Astrocyte (in vitro differentiated cells and primary cell): ENCODE measurements around the gene EMID1. TPM values are rescaled to one million over a fixed set of nuclear protein-coding genes. Genes with fewer than 3 reads are reported as not detected.

Source experiments
- DNase-seq: peaks from one replicate; pipeline ENCODE4 v3.0.0-alpha.2; 2010; ENCODE audit warnings: low read depth
- FAIRE-seq: peaks from 2 replicates; lab custom pipeline; 2011; peaks lifted over from hg19 to GRCh38; lab: Jason Lieb, UNC
- H2AFZ ChIP-seq: 2 replicates; pipeline ENCODE4 v1.6.0; 2012; ENCODE audit warnings: low read depth, low read length, inconsistent platforms
- H3K27ac ChIP-seq: 2 replicates; pipeline ENCODE4 v1.5.1; 2011; ENCODE audit warnings: low read depth, low read length, inconsistent platforms
- H3K27me3 ChIP-seq: 2 replicates; pipeline ENCODE4 v1.6.0; 2011; ENCODE audit warnings: low read length, inconsistent platforms; ENCODE audit not compliant: insufficient read depth
- H3K36me3 ChIP-seq: 2 replicates; pipeline ENCODE4 v1.5.1; 2011; ENCODE audit warnings: low read length, inconsistent platforms; ENCODE audit not compliant: insufficient read depth
- H3K4me1 ChIP-seq: 2 replicates; pipeline ENCODE4 v1.5.1; 2011; ENCODE audit warnings: low read length, inconsistent platforms; ENCODE audit not compliant: insufficient read depth
- H3K4me2 ChIP-seq: 2 replicates; pipeline ENCODE4 v1.6.0; 2012; ENCODE audit warnings: low read length, inconsistent platforms
- H3K4me3 ChIP-seq: 2 replicates; pipeline ENCODE4 v1.5.1; 2011; ENCODE audit warnings: low read depth, mild to moderate bottlenecking, low read length, inconsistent platforms; ENCODE audit not compliant: insufficient read depth
- H3K79me2 ChIP-seq: 2 replicates; pipeline ENCODE4 v1.6.0; 2012; ENCODE audit warnings: mild to moderate bottlenecking, low read length, inconsistent platforms; ENCODE audit not compliant: insufficient read depth
- H3K9ac ChIP-seq: 2 replicates; pipeline ENCODE4 v1.6.0; 2012; ENCODE audit warnings: mild to moderate bottlenecking, low read length, inconsistent platforms
- H3K9me3 ChIP-seq: 2 replicates; pipeline ENCODE4 v1.5.1; 2012; ENCODE audit warnings: low read depth, mild to moderate bottlenecking, low read length, inconsistent platforms; ENCODE audit not compliant: insufficient read depth
- H4K20me1 ChIP-seq: 2 replicates; pipeline ENCODE4 v1.6.0; 2012; ENCODE audit warnings: low read length, inconsistent platforms; ENCODE audit not compliant: insufficient read depth
- H3K27ac Mint-ChIP-seq: one replicate; pipeline ENCODE4 v1.8.0; 2021; ENCODE audit warnings: mild to moderate bottlenecking, mixed read lengths; ENCODE audit not compliant: unreplicated experiment
- H3K27me3 Mint-ChIP-seq: one replicate; pipeline ENCODE4 v1.8.0; 2021; ENCODE audit warnings: low read depth, mixed read lengths; ENCODE audit not compliant: unreplicated experiment
- H3K36me3 Mint-ChIP-seq: one replicate; pipeline ENCODE4 v1.8.0; 2021; ENCODE audit warnings: low read depth, mixed read lengths; ENCODE audit not compliant: unreplicated experiment
- H3K4me1 Mint-ChIP-seq: one replicate; pipeline ENCODE4 v1.8.0; 2021; ENCODE audit warnings: low read depth, mixed read lengths; ENCODE audit not compliant: unreplicated experiment
- H3K4me3 Mint-ChIP-seq: one replicate; pipeline ENCODE4 v1.8.0; 2021; ENCODE audit warnings: mild to moderate bottlenecking, moderate library complexity, mixed read lengths; ENCODE audit not compliant: unreplicated experiment
- H3K9me3 Mint-ChIP-seq: one replicate; pipeline ENCODE4 v1.8.0; 2021; ENCODE audit warnings: mild to moderate bottlenecking, mixed read lengths; ENCODE audit not compliant: unreplicated experiment
- EZH2 ChIP-seq: IDR thresholded peaks from 2 replicates; pipeline ENCODE4 v1.6.1; 2012; ENCODE audit warnings: mild to moderate bottlenecking, low read length, inconsistent platforms; ENCODE audit not compliant: insufficient read depth
- total RNA-seq: library from RNA; stranded (reverse); gene quantifications from 2 replicates; pipeline ENCODE4 v1.2.1, GENCODE V29; 2021
- TF ChIP-seq, protein P1 (sequence below): IDR thresholded peaks from 2 replicates; pipeline ENCODE4 v1.5.1; 2011; ENCODE audit warnings: low read depth, mild to moderate bottlenecking, inconsistent platforms, low read length, moderate library complexity; ENCODE audit not compliant: insufficient read depth

EMID1 gene
- total RNA-seq, 1 donor from 2014 or later: 0.34 TPM

DNA sequence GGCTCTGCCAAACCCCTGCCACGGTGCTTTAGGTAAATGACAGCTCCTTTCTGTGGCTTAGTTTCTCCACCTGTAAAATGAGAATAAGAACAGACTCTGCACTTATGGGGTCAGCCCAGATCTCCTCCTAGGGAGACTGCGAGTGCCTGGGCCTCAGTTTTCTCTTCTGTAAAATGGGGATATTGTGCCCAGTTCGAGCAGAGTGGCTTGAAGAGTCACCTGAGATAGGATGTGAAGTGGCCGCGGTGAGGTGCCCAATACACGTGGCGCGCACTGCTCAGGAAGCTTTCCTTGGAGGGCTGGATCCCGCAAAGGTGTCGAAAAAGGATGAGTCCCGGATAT lies 473 bp upstream of the EMID1 start:
- Histone ChIP-seq H3K4me1 (peaks cover 12% of the 10 kb centered on the region), H4K20me1 (no peaks in the 10 kb centered on the region), H3K79me2 (no peaks in the 10 kb centered on the region), H3K9ac (peak overlapping the region; percentile 35), H3K27me3 (peaks cover 8% of the 10 kb centered on the region), H2AFZ (peak overlapping the region; percentile 71), H3K4me3 (peak overlapping the region; percentile 39), H3K27ac (no peak overlapping the region), H3K9me3 (no peaks in the 10 kb centered on the region), H3K4me2 (peak overlapping the region; percentile 83), H3K36me3 (no peaks in the 10 kb centered on the region)
- no peak for FAIRE-seq
- TF ChIP-seq, protein P1, sequence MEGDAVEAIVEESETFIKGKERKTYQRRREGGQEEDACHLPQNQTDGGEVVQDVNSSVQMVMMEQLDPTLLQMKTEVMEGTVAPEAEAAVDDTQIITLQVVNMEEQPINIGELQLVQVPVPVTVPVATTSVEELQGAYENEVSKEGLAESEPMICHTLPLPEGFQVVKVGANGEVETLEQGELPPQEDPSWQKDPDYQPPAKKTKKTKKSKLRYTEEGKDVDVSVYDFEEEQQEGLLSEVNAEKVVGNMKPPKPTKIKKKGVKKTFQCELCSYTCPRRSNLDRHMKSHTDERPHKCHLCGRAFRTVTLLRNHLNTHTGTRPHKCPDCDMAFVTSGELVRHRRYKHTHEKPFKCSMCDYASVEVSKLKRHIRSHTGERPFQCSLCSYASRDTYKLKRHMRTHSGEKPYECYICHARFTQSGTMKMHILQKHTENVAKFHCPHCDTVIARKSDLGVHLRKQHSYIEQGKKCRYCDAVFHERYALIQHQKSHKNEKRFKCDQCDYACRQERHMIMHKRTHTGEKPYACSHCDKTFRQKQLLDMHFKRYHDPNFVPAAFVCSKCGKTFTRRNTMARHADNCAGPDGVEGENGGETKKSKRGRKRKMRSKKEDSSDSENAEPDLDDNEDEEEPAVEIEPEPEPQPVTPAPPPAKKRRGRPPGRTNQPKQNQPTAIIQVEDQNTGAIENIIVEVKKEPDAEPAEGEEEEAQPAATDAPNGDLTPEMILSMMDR: no peak
- no peak for TF ChIP-seq EZH2
- Mint-ChIP-seq H3K9me3 (no peaks in the 10 kb centered on the region), H3K27ac (no peak overlapping the region), H3K36me3 (no peaks in the 10 kb centered on the region), H3K27me3 (peaks cover 31% of the 10 kb centered on the region), H3K4me3 (peak overlapping the region; percentile 28), H3K4me1 (no peaks in the 10 kb centered on the region)
- no peak for DNase-seq

DNA sequence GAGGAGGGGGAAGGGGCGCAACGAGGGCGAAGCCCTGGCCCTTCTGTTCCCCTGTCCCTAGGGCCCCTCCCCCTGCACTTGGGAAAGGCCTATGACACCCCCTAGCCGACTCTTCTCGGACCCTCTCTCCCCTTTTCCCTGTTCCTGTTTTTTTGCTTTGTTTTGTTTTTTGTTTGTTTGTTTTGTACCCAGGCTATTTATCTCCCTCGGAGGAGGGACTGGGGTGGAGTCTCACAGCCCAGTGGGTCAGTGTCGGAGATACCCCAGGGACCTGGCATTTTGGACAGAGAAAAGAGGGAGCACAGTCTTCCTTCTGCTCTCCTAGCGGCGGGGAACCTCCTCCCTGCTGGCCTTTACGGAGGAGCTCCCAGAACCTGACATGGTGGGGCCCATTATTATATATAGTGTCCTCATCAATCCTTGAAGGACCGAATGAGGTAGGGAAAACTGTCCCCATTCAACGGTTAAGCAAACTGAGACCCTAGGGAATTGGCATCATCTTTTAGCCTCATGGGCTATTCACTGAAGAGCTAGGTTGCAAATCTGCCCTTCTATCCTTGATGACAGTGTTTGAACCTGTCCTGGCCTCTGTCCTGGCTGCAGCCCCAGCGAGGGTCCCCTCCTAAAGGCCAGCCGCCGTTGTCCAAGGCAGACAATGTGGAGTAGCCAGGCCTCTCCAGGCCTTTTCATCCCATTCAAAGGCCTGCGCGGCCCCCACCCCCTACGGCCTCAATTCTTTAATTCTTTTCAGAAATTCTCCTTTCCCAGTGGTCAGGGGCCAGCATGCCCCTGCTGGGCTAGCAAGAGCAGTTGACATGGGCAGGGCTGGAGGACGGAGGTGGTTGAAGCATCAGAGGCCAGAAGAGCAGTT lies 911 bp downstream of the EMID1 start:
- no peak overlapping the region for H3K27ac ChIP-seq
- H3K4me1 Mint-ChIP-seq: no peaks in the 10 kb centered on the region
- H3K27ac Mint-ChIP-seq: no peak overlapping the region

More for the DNA sequence above, 911 bp downstream of the EMID1 start:
- TF ChIP-seq, protein P1: no peak
- TF ChIP-seq EZH2: peak; percentile 21
- peaks cover 10% of the 10 kb centered on the region for H3K27me3 ChIP-seq
- H3K4me3 ChIP-seq: peak overlapping the region; percentile 46
- no peaks in the 10 kb centered on the region for H3K36me3 Mint-ChIP-seq
- H3K4me1 ChIP-seq: peaks cover 12% of the 10 kb centered on the region
- FAIRE-seq (no peak), DNase-seq (no peak)
- no peaks in the 10 kb centered on the region for H4K20me1 ChIP-seq
- H3K9me3 Mint-ChIP-seq: no peaks in the 10 kb centered on the region
- H3K79me2 ChIP-seq: no peaks in the 10 kb centered on the region
- H3K9ac ChIP-seq: peak overlapping the region; percentile 54
- H2AFZ ChIP-seq: peak overlapping the region; percentile 85
- peak overlapping the region; percentile 76 for H3K4me3 Mint-ChIP-seq
- H3K27me3 Mint-ChIP-seq: peaks cover 27% of the 10 kb centered on the region
- peak overlapping the region; percentile 83 for H3K4me2 ChIP-seq
- no peaks in the 10 kb centered on the region for H3K9me3 ChIP-seq
- no peaks in the 10 kb centered on the region for H3K36me3 ChIP-seq
